Measurements from ENCODE around the gene KRT79. TPM values are rescaled to one million over a fixed set of nuclear protein-coding genes. Genes with fewer than 3 reads are reported as not detected.

KRT79 gene
- total RNA-seq, 2 experiments from 2014 or later: not detected

DNA sequence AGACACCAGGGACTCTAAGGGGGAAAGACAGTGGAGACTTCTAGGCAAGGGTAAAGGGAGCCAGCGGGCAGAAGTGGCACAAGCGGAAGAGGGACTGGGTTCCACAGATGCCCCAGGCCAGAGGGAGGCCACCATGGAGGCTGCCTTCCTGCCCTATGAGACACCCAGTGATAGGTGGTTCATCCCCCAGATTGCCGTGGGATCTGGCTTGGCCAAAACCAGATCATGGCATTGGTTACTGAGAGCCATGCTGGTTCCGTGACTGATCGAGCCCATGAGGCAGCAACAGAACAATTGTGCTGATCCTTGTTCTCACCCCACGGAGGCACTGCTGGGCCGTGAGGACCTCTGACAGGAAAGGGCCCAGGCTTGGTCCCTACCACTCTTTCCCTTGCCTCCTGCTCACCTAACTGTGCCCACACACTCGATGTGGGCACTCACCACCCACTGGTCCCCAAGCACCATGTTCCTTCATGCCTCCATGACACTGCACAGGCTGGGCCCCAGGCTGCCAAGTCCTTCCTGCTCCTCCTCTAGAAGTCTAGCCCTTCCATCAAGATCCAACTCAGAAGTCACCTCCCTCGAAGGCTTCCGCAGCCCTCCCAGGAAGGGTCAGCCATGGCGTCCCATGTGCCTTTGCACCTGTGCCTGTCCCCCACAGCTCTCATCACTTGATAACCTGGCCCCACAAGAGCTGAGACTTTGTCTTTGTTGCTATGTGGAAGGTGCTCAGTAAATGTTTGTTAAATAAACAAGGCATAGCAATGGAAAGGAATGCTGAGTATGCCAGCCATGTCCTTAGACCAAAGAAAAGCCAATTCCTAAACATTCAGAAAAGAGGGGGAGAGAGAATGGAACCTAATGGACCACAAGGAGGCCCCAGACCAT is 7.3 kb downstream of the KRT79 start:
- no peaks in the 10 kb centered on the region for H3K36me3 Mint-ChIP-seq (ENCODE audit: low read depth)
- ChIA-PET POLR2A (no interaction called here), CTCF (no interaction called here)
- no peaks in the 10 kb centered on the region for H3K9me3 Mint-ChIP-seq
- peaks cover 5% of the 10 kb centered on the region for H3K27me3 Mint-ChIP-seq
- no peak for DNase-seq
- H3K4me1 Mint-ChIP-seq: no peaks in the 10 kb centered on the region
- H3K27ac Mint-ChIP-seq: no peak overlapping the region
- no peak overlapping the region for H3K4me3 Mint-ChIP-seq

DNA sequence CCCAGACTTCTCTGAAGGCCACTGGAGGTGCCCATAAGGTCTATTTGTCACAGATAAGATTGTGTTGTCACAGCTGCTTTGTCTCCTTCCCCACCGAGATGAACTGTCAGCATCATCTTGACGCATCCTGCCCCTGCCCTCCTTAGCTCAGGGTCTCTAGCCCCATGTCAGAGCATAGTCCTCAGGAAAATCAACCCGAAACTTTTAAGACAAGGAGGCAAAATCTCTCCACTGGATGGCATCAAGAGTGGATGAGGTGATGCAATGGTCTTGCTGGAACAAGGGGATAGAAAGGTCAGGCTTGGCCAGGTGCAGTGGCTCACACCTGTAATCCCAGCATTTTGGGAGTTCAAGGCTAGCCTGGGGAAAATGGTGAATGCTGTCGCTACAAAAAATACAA is 8.2 kb downstream of the KRT79 start:
- no peaks in the 10 kb centered on the region for H3K36me3 Mint-ChIP-seq (ENCODE audit: low read depth)
- no peak overlapping the region for H3K4me3 Mint-ChIP-seq
- POLR2A ChIA-PET: no interaction called here
- no peaks in the 10 kb centered on the region for H3K4me1 Mint-ChIP-seq
- CTCF ChIA-PET: no interaction called here
- DNase-seq: no peak
- no peak overlapping the region for H3K27ac Mint-ChIP-seq
- peaks cover 5% of the 10 kb centered on the region for H3K27me3 Mint-ChIP-seq
- no peaks in the 10 kb centered on the region for H3K9me3 Mint-ChIP-seq

DNA sequence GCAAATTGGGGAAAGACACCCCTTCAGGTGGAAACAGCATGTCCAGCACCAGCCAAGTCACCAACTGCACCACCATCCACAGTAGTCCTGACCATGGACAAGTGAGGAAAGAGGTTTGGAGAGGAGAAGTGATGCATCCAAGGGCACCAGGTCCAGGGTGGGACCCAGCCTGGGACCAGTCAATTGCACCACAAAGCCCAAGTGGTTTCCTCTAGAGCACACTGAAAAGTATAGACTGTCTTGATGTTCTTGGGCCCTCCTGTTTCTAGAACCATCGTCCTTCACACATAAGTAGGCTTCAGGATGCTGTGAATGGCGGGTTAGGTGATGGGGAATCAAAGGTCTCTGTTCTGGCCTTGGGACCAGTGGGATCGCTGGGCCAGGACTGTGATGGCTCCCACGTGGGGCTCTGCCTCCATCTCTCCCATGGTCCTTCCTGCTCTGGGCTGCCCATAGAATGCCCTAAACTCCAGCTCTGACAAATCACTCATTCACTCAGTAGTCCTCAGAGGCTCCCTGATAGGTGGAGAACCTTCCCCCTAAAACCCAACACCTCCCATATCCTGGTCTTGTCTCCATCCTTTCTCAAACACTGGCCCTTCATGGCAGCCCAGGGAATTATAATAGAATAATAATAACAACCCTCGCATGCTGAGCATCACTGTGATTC is 9.2 kb downstream of the KRT79 start:
- POLR2A ChIA-PET: no interaction called here
- CTCF ChIA-PET: no interaction called here
- DNase-seq: no peak
- Mint-ChIP-seq H3K27ac (no peak overlapping the region), H3K27me3 (peaks cover 7% of the 10 kb centered on the region), H3K36me3 (ENCODE audit: low read depth) (no peaks in the 10 kb centered on the region), H3K4me3 (no peak overlapping the region), H3K4me1 (no peaks in the 10 kb centered on the region), H3K9me3 (no peaks in the 10 kb centered on the region)

DNA sequence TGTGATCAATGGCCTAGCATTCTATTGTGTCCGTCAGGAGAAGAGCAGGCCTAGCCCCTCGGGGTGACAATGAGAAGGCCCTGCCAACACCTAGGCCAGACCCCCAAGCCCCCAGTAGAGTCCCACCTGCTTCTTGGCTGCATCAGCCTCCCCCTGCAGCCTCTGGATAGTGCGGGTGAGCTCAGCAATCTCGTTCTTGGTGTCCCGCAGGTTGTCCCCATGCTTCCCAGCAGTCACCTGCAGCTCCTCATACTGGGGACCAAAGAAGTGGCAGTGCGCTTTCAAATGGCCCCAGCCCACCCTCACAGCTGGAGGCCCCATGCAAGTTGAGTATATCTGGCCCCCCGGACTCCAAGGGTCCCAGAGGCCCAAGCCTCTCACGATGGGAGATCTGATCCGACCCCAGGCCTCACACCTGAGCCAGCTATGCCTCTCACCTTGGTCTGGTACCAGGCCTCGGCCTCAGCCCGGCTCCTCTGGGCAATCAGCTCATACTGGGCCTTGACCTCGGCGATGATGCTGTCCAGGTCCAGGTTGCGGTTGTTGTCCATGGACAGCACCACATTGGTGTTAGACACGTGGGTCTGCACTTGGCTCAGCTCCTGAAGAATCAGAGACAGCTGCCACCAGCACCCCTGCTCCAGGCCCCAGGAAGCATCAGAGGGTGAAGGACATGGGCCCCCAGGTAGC is 10.2 kb downstream of the KRT79 start:
- no peaks in the 10 kb centered on the region for H3K4me1 Mint-ChIP-seq
- ChIA-PET CTCF (interaction anchor here (0.6 kb wide), 1 partner anchor 545 kb away, joined by 4 read pairs; no protein-coding TSS in a partner anchor), POLR2A (no interaction called here)
- H3K36me3 Mint-ChIP-seq (ENCODE audit: low read depth): no peaks in the 10 kb centered on the region
- H3K27me3 Mint-ChIP-seq: peaks cover 7% of the 10 kb centered on the region
- no peaks in the 10 kb centered on the region for H3K9me3 Mint-ChIP-seq
- H3K27ac Mint-ChIP-seq: no peak overlapping the region
- DNase-seq: no peak
- H3K4me3 Mint-ChIP-seq: no peak overlapping the region

DNA sequence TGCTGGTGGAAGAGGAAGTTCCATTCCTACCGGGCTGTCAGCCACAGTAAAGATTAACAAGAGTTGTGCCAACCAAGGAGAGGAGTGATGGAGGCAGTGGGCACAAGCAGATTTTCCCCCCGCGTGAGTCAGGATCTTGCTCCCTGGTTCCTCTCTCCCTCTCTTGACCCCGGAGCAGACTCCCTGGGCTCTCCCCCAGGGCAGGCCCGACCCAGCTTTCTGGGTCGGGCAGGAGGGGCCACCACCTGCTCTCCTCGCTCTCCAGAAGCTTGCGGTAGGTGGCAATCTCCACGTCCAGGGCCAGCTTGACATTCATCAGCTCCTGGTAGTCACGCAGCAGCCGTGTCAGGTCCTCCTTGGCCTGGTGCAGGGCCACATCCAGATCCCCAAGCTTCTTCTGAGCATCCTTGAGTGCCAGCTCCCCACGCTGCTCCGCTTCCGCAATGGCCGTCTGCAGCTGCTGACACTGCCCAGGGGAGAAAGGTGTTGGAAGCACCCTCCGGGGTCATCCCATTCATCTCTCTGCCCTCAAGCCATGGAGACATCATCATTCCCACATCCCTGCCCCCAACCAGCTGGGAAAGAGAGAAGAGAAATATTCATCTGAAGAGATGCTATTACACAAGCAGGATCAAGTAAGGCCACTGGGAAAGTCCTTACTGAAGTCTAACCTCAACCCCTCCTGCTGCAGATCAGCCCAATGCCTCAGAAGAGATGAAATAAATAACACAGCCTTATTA is 11.2 kb downstream of the KRT79 start:
- H3K9me3 Mint-ChIP-seq: no peaks in the 10 kb centered on the region

DNA sequence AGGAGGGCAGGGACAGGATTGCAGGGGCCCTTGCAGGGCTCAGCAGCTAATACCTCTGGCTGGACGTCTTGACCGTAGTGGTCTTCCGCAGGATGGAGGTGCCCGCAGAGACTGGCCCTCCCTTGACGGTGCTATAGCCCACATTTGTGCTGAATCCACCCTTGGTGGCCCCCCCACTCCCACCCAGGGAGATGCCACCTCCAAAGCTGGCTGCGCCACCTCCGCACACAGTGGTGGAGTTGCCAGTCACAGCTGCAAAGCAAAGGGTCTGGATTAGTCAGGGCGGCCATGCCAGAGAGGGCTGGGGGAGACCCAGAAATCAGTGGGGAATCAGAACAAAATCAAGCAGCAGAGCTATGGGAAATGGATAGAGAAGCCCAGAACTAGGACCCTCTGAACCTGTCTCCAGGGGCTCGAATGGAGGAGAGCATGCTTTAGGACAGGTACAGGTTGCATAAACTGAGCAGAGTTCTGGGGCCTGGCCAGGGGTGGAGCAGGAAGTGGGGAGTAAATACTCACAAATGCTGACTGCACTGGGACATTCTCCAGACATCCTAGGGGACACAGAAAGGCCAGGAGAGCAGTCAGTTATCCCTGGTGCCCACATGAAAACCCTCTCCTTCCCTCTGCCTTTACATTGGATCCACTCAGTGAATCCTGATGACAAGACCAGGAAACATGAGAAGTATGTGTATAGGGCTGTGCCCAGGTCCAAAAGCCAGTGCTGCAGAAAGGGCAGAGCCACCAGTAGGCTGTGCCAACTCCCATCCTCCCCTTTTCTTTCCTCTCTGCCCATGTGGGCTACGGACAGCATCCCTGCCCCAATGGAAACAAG is 12.1 kb downstream of the KRT79 start:
- Mint-ChIP-seq H3K27ac (no peak overlapping the region), H3K4me3 (no peak overlapping the region), H3K36me3 (ENCODE audit: low read depth) (no peaks in the 10 kb centered on the region), H3K9me3 (no peaks in the 10 kb centered on the region), H3K27me3 (peaks cover 7% of the 10 kb centered on the region), H3K4me1 (no peaks in the 10 kb centered on the region)
- POLR2A ChIA-PET: no interaction called here
- CTCF ChIA-PET: no interaction called here
- no peak for DNase-seq

More for the DNA sequence above, 11.2 kb downstream of the KRT79 start:
- CTCF ChIA-PET: interaction anchor here (0.6 kb wide), 1 partner anchor 544 kb away, joined by 4 read pairs; no protein-coding TSS in a partner anchor
- no peak overlapping the region for H3K4me3 Mint-ChIP-seq
- peaks cover 7% of the 10 kb centered on the region for H3K27me3 Mint-ChIP-seq
- no peak for DNase-seq
- H3K36me3 Mint-ChIP-seq (ENCODE audit: low read depth): no peaks in the 10 kb centered on the region
- no peaks in the 10 kb centered on the region for H3K4me1 Mint-ChIP-seq
- POLR2A ChIA-PET: no interaction called here
- no peak overlapping the region for H3K27ac Mint-ChIP-seq

DNA sequence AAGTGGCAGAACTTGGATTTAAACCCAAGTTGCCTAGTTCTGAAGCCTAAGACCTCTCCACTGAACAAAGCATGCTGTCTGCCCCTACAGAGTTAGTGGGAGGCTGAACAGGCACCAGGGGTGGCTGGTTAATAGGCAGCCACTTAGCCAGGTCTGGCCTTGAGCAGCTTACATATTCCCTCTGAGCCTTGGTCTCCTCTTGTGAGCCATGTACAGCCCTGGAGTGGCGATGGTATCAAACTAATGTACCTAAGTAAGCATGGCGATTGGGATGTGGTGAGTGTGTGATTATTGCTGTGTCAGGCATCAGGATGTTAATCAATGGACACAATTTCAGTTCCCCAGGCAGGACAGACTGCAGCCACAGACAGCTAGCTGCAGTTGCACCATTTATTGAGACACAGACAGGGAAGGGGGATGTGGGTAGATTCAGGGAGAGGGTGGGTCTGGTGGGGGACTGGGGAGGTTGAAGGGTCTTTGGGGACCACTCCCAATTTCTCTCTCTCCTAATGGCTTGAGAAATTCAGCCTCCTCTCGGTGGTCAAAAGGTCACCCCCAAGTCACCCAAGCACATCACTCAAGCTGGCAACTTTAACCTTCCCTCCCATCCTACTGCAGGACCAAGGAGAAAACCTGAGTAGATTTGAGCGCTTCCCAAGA is 12.9 kb downstream of the KRT79 start:
- ChIA-PET POLR2A (interaction anchor here (0.5 kb wide), 1 partner anchor 153 kb away, joined by 3 read pairs; no protein-coding TSS in a partner anchor), CTCF (no interaction called here)
- Mint-ChIP-seq H3K4me3 (no peak overlapping the region), H3K27ac (no peak overlapping the region), H3K4me1 (no peaks in the 10 kb centered on the region), H3K9me3 (no peaks in the 10 kb centered on the region), H3K36me3 (ENCODE audit: low read depth) (no peaks in the 10 kb centered on the region), H3K27me3 (peaks cover 7% of the 10 kb centered on the region)
- no peak for DNase-seq

DNA sequence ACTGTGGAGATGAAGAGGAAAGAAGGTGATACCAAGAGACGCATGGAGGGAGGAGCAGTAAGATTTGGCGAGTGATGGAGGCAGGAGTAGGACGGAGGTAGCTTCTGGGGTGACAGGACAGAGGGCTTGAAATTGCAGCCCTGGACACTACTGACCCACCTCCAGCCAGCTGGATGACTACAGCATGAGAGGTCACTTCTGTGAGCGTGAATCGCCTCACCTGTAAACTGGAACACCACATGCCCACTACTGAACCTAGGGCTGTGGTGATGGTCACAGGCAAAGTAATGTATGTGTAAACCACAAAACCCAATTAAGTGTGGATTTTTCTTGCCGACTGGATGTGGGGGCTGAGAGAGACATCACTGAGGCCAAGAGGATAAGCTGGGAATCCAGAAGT is 13.6 kb downstream of the KRT79 start:
- Mint-ChIP-seq H3K4me3 (no peak overlapping the region), H3K27me3 (peaks cover 7% of the 10 kb centered on the region), H3K4me1 (no peaks in the 10 kb centered on the region), H3K27ac (no peak overlapping the region), H3K36me3 (ENCODE audit: low read depth) (no peaks in the 10 kb centered on the region), H3K9me3 (no peaks in the 10 kb centered on the region)
- CTCF ChIA-PET: no interaction called here
- POLR2A ChIA-PET: no interaction called here
- DNase-seq: no peak

DNA sequence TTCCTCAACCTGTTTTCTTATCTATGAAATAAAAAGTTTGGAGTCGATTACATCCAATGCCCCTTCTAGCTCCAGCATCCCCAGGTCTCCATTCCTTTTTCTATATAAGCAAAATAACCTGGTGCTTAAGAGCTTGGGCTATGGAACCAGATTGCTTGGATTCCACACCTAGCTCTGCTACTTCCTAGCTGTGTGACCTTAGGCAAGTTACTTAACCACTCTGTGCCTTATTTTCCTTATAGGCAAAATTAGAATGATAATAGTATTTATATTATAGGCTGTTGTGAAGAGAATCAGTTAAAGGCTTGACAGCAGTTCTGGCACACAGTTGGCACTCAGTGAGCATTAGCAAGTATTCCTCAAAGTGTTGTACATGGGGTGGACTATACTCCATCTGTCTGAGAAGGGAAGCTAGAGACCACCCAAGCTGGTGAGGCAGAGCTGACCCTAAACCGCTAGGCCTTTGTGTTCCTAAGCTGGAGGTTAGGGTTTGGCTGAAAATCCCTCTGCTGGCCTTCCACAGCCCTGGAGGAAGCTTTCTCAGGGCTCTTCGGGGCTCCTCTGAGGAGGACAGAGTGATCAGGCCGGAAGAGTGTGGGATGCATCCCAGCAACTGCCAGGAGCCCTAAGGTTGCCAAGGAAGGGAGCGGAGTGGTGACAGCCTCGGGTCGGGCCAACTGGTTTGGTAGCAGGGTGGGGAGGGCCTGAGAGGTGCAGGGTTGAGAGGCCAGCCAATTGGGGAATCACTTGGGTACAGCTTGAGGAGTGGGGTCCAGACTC is 14.2 kb downstream of the KRT79 start:
- peaks cover 7% of the 10 kb centered on the region for H3K27me3 Mint-ChIP-seq
- no peak for DNase-seq
- no peaks in the 10 kb centered on the region for H3K9me3 Mint-ChIP-seq
- H3K27ac Mint-ChIP-seq: no peak overlapping the region
- H3K4me3 Mint-ChIP-seq: no peak overlapping the region
- POLR2A ChIA-PET: no interaction called here
- no peaks in the 10 kb centered on the region for H3K36me3 Mint-ChIP-seq (ENCODE audit: low read depth)
- CTCF ChIA-PET: interaction anchor here (0.6 to 1.0 kb wide), 3 partner anchors 64 to 110 kb away, joined by 3 read pairs; no protein-coding TSS in a partner anchor
- H3K4me1 Mint-ChIP-seq: no peaks in the 10 kb centered on the region

DNA sequence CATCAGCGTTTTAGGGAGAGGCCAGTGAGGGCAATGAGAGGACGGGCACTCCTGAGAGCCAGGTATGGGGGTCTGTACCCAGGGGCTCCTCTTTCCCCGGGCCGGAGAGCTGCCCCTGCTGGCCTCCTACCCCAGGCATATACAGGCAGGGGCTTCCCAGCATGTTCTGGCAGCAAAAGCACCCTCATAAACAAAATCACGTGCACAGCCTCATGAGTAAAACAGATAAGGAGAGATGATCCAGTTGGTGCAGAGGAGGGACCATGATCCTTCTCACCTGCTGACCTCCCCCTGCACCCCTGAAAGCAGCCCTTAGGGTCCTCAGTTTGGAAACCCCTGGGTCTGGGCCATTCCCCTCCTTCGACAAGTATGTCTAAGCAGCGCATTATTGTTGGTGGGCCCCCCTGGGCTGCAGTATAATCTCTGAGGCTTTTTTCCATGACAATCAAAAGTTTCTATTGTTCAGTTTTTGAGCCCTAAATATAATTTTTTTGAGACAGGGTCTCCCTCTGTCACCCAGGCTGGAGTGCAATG is 15.2 kb downstream of the KRT79 start:
- DNase-seq: no peak
- H3K9me3 Mint-ChIP-seq: no peaks in the 10 kb centered on the region
- ChIA-PET CTCF (interaction anchor here (1.0 kb wide), 1 partner anchor 98 kb away, joined by 3 read pairs; no protein-coding TSS in a partner anchor), POLR2A (no interaction called here)
- H3K4me3 Mint-ChIP-seq: no peak overlapping the region
- H3K27ac Mint-ChIP-seq: no peak overlapping the region
- no peaks in the 10 kb centered on the region for H3K4me1 Mint-ChIP-seq
- no peaks in the 10 kb centered on the region for H3K36me3 Mint-ChIP-seq (ENCODE audit: low read depth)
- peaks cover 7% of the 10 kb centered on the region for H3K27me3 Mint-ChIP-seq

DNA sequence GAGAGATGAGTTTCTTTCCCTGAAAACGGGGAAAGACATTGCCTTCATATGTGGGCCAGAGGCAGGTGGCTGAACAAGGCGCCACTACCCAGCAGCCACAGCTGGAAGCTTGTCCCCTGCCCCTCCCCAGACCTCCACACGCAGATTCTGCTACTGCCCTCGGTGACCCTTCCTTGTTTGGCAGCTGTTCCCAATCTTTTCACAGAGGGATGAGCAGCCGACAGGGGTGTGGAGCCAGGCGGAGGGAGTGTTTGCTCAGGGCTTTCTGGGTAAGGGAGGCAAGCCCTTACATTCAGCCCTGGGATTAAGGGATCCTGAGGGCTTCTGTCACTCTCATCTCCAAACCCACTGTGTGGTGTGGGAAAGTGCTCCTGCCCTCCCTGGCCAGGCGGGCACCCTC is 15.7 kb downstream of the KRT79 start:
- Mint-ChIP-seq H3K4me1 (no peaks in the 10 kb centered on the region), H3K27ac (no peak overlapping the region), H3K36me3 (ENCODE audit: low read depth) (no peaks in the 10 kb centered on the region), H3K4me3 (no peak overlapping the region), H3K9me3 (no peaks in the 10 kb centered on the region), H3K27me3 (peaks cover 7% of the 10 kb centered on the region)
- no peak for DNase-seq
- ChIA-PET CTCF (interaction anchor here (0.9 to 1.3 kb wide), 2 partner anchors 52 to 62 kb away, joined by 3 read pairs; no protein-coding TSS in a partner anchor), POLR2A (no interaction called here)

Measured in activated CD4-positive, alpha-beta memory T cell treated with anti-CD3 and anti-CD28 coated beads, Interleukin-2, amount 10 ng/mL, durations not matched to agents 7 days and 5 days (primary cell).